ENCODE results near the gene MRPS9.
A peak's percentile ranks its signal among the peaks of the same experiment; 100 is the strongest.

Gene MRPS9

DNA sequence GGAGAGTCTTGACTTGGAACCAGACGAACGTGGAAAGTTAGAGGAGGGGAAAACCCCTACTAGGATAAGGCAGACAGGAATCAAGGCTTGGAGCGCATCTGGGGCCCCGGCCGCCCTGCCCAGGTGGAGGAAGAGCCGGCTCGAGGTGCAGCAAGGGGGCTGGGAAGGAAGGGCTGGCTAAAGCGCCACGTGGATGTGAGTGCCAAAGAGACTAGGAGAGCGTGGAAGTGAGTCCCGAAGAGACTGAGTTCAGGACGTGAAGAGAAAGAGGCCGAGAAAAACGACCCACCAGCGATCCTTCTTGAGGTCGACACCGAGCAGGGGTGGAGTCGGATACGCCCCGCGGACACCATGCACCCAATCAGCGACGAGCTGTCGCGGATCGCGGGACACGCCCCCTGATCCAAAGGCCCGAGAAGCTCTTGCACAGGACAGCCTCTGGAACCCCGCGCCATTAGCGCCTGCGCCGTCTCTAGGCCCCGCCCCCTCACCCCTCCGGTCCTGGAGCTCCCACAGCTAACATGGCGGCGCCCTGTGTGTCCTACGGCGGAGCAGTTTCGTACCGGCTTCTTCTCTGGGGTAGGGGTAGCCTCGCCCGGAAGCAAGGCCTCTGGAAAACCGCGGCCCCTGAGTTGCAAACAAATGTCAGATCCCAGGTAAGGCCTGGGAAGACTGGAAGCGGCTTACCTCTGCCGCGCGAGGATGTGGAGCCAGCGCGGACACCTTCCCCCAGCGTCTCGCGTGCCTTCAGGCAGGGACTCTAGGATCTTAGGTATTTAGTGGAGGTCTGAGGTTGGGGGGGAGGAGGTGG lies at the start of gene MRPS9:
TSS of gene MRPS9 (plus strand) at position 498 of the 811 bp plus-strand sequence. CDS start at position 522, 24 bp downstream.
- DNase-seq (ENCODE audit: low read depth in 2 of 2) = peak; percentile 97 to 98
- TF ChIP-seq, protein P1, sequence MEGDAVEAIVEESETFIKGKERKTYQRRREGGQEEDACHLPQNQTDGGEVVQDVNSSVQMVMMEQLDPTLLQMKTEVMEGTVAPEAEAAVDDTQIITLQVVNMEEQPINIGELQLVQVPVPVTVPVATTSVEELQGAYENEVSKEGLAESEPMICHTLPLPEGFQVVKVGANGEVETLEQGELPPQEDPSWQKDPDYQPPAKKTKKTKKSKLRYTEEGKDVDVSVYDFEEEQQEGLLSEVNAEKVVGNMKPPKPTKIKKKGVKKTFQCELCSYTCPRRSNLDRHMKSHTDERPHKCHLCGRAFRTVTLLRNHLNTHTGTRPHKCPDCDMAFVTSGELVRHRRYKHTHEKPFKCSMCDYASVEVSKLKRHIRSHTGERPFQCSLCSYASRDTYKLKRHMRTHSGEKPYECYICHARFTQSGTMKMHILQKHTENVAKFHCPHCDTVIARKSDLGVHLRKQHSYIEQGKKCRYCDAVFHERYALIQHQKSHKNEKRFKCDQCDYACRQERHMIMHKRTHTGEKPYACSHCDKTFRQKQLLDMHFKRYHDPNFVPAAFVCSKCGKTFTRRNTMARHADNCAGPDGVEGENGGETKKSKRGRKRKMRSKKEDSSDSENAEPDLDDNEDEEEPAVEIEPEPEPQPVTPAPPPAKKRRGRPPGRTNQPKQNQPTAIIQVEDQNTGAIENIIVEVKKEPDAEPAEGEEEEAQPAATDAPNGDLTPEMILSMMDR (IDR thresholded peaks at IDR 0.05; ENCODE audit: low read depth, low read length) = no peak
- H3K4me3 ChIP-seq (replicated peaks in 1 of 2; ENCODE audit: low read depth in 2 of 2, low read length in 2 of 2) = peak within 1 kb of the TSS; percentile 89 to 98

DNA sequence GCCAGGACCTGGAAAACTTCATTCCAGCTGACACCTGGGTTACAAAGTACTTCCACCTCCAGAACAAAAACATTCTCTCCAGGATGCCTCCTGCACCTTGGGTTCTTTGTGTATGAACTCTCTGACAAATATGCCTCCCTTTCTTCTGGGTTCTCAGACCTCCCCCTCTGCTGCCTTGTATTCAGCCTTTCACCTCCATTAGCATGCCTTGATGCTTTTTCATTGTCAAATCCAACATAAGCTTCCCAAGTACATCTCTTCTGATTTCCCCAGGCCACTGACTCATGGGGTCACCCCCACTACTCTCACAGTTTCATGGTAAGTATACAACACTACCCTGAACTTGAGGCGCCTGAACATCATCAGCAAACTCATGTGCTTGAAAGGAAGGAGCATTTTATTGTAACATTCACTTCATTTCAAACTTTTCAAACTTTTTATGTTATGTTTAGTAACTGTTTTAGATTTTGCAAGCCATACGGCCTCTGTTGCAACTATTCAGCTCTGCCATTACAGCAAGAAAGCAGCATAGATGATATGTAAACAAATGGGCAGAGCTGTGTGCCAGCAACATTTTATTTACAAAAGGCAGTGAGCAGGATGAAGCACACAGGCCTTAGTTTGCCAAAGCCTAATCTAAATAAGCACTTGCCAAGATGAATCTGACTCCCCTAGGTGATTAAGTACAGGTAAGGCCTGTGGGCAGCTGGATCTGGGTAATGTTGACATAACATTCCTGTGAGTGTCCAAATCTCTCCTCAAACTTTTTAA lies 32.5 kb upstream of the MRPS9 start:
- no peak for DNase-seq (ENCODE audit: low read depth in 2 of 2)
- H3K4me3 ChIP-seq (replicated peaks in 1 of 2; ENCODE audit: low read depth in 2 of 2, low read length in 2 of 2) = no peak overlapping the region
- TF ChIP-seq, protein P1 (IDR thresholded peaks at IDR 0.05; ENCODE audit: low read depth, low read length) = no peak

DNA sequence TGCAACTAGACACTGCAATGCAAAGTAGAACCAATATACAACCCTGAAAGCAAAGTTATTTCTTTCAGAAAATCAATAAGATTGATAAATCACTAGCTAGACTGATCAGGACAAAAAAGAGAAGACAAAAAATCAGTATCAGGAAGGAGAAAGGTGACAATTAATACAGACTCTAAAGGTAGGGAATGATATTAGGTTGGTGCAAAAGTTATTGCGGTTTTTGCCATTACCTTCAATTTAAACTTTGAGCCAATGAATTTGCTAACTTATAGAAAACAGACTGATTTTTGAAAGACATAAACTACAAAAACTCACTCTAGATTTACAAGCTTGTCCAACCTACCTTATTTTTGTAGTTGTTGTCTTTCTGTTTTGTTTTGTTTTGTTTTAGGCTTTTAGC lies 30.5 kb upstream of the MRPS9 start:
- TF ChIP-seq, protein P1 (IDR thresholded peaks at IDR 0.05; ENCODE audit: low read depth, low read length) = no peak
- H3K4me3 ChIP-seq (replicated peaks in 1 of 2; ENCODE audit: low read depth in 2 of 2, low read length in 2 of 2) = no peak overlapping the region
- DNase-seq (ENCODE audit: low read depth in 2 of 2) = no peak

DNA sequence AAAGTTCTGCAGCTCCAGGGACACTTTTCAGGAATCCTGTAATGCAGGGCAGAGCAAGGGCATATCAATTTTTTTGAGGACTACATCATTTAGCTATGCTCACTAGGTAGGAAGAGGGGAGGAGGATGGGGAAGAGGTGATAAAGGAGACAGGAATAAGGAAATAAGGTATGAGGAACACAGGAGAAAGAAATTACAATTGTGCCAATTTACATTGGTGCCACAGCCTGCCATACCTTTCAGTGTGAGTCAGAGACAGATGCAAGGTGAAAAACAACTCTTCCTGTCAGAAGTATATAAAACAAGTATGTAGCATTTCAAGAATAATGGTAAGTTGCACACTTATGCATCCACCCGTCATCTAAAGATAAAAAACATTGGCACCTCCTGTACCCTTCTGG lies 5.4 kb upstream of the MRPS9 start:
- DNase-seq (ENCODE audit: low read depth in 2 of 2) = no peak
- TF ChIP-seq, protein P1 (IDR thresholded peaks at IDR 0.05; ENCODE audit: low read depth, low read length) = no peak
- H3K4me3 ChIP-seq (replicated peaks in 1 of 2; ENCODE audit: low read depth in 2 of 2, low read length in 2 of 2) = no peak overlapping the region

DNA sequence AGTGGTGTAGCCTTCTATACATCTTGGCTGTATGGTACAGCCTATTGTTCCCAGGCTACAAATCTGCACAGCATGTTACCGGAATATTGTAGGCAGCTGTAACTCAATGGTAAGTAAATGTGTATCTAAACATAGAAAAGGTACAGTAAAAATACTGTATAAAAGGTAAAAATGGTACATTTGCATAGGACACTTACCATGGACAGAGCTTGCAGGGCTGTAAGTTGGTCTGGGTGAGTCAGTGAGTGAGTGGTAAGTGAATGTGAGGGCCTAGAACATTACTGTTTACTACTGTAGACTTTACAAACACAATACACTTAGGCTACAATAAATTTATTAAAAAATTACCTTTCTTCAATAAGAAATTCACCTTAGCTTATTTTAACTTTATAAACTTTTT lies 3.7 kb upstream of the MRPS9 start:
- TF ChIP-seq, protein P1 (IDR thresholded peaks at IDR 0.05; ENCODE audit: low read depth, low read length) = no peak
- peak in 1 of 2 donors; percentile 4 for DNase-seq (ENCODE audit: low read depth in 2 of 2)
- no peak overlapping the region for H3K4me3 ChIP-seq (replicated peaks in 1 of 2; ENCODE audit: low read depth in 2 of 2, low read length in 2 of 2)

DNA sequence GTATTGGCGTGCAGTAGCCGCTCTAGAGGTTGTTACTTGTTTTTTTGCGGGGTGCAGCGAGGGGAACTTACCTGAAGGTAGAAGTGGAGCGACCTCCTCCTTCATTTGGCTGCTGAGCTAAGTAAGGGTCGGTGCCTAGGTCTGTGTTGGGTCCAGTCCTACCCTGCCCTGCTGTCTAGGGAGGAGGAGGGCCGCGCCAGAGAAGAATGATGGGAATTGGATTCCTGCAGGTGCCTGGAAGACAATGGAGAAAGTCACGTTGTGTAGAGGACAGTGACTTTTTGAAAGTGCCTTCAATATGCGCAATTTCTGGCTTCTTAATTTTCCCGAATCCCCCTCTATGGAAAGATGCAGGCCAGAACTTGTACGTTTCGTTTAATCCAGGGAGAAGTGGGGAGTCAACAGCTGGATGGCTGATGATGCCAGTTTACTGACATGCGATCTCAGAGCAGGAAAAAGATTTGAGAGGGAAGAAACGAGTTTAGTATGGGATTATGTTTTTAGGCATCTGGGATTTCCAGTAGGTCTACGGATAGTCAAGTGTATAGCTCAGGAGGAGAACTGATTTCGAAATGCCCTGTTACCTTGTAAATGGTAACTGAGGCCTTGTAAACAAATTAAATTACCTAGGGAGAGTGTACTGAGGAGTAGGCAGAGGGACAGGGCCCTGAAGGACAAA lies 653 bp downstream of the MRPS9 start:
- DNase-seq (ENCODE audit: low read depth in 2 of 2) = peak in 1 of 2 donors; percentile 3
- TF ChIP-seq, protein P1 (IDR thresholded peaks at IDR 0.05; ENCODE audit: low read depth, low read length) = no peak
- peak overlapping the region; percentile 89 to 98 for H3K4me3 ChIP-seq (replicated peaks in 1 of 2; ENCODE audit: low read depth in 2 of 2, low read length in 2 of 2)

Data from cardiac fibroblast (primary cell).